Stimulated activated CD8-positive, alpha-beta memory T cell treated with anti-CD3 and anti-CD28 coated beads, Interleukin-4, amount 100 ng/mL, for 24 hours (primary cell): Measurements from ENCODE around the gene DSTN.
"Not testable (repeated sequence)": the region's sequence is repeated elsewhere in the genome, so short reads cannot be mapped to it uniquely, and the experiment has no call there.

Source experiments
- DNase-seq: peaks from one replicate; pipeline ENCODE4 v3.0.0-alpha.2; 2020; ENCODE audit warnings: low read depth

DSTN gene

DNA sequence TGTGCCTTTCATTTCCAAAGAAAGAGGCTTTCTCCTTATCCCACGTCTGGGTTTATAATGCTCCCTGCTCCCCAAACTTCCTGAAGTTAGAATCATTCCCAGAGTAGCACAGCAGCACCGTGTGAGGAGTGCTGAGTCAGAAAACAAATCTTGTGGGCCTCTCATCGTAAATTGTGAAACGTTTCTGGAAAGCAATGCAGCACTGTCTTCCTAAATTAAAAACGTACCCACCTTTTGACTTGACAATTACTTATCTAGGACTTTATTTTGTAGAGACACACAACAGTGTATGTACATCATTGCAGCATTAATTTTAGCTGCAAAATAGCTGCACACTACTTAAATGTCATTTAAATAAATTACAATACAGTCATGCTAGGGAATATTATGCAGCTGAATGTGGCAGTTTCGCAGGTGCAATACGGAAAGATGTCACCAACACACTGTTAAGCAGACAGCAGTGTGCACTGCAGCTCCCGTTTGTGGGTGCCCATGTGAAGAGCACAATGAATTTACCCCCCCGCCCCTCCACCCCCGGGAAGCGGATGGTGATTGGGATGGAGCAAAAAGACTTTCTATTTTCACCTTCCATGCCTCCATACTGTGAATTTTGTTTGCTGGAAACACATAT, 81.4 kb downstream of the DSTN start:
- DNase-seq = no peak

DNA sequence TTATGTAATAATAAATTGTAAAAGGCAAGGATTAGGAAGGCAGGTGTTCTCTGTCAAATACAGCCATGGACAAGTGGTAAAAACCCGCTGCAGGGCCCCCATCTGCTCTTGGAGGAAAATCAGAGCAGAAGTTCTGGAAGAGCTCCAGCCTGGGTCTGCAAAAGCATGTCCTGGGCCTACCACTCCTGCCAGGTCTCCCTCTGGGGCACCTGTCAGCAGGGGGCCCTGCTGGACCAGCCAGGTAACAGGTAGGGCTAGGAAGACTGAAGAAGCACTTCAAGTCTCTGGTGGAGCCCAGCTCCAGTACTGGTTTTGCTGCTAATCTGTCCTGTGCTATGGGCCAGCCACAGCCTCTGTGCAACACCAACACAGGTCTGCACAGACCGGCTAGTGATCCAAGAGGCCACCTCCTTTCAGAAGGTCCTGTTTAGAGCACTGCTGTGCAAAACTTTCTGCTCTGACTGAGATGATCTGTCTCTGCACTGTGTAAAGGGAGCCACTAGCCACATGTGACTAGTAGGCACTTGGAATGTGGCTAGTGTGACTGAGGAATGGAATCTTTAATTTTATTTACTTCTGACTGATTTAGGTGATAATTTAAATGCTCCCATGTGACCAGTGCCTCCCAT, 82.0 kb downstream of the DSTN start:
- no peak for DNase-seq

DNA sequence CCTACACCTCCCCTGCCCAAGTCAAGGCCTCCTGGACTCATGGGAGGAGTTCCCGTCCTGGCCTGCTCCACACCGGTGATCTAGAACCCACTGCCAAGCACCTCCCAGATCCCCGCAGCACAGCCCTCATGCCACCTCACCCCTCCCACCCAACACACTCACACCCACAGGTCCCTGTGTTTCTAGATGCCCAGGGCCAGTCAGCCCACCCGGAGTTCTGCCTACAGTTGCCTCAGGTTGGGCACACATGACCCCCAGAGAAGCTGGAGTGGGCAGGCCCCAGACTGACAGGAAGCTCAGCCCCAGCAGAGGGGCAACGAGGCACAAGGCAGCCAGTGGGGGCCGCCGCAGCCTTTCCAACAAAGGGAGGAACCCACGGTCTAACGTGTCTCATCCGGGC, 82.5 kb downstream of the DSTN start:
- DNase-seq = no peak

DNA sequence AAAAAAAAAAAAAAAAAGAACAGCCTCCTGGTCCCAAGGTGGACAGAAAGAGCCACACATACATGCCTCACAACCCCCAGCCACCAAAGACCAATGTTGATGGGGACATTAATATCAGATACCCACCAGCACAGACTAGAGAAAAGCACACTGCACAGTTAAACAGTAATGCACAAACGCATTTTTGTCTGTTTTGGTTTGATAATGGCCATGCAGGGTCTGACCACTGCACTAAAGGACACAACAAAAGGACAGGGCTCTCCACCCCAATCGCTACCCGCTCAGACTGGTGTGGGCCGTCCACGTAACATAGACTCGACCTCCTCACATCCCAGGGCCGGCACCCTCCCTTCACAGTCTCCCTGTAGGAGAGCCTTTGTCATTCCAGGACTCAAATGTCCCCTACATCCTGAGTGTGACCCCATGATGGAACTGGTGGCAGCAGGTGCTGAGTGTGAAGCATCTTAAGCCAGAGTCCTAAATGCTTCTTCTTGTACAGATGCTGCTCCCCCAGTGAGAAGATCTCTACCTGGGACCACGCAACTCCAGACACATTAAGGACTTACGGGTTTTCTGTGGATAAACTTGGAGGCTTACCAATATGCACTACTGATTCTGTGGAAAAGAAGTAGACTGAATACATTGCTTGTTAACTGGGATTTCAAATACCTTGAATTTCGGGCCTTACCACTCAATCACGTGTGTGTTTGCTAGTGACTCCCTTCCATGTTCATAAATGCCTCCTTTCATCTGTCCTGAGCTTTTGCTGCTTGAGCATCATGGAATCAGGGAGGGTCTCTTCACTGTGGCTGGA, 84.2 kb downstream of the DSTN start:
- DNase-seq = no peak

DNA sequence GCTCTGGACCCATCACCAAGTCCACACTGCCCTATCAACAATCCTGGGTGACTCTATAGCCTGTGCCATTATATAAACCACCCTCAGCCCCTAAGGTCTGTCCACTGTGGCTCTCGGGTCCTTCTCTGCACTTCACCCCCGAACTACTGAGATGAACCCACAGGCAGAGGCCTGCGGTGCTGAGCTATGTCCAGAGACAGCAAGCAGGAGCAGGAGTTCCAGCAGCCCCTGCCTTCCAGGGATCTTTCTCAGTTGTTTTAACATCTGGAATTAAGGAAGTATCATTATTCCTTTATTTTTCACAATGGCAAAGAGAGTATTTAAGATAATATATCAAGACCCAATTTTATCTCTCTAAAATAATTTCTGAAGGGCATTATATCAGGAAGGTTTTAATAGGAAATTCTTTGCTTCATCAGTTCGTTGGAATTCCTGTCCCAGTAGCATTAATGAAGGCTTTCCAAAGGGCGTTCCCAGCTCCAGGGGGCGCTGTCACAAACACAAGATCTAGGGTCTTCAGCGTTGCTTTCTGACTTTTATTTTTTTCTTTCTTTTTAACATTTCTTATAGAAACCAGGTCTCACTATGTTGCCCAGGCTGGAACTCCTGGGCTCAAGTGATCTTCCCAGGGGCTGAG, 84.9 kb downstream of the DSTN start:
- no peak for DNase-seq

DNA sequence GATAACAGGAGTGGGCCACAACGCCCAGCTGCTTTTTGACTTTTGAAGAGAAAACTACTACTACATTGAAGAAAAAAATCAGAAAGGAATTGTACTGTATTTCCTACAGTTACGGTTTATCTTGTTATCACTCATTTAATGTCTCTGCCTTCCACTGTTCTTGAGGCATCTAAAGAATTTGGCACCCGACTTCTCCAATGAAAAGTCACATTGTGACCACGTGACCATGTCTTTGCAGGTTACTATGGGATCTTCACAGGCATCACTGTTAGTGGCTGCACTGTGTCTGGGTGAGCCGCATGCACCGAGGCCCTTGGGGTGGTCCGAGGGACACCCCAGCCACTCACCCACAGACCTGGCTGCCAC, 85.4 kb downstream of the DSTN start:
- no peak for DNase-seq

DNA sequence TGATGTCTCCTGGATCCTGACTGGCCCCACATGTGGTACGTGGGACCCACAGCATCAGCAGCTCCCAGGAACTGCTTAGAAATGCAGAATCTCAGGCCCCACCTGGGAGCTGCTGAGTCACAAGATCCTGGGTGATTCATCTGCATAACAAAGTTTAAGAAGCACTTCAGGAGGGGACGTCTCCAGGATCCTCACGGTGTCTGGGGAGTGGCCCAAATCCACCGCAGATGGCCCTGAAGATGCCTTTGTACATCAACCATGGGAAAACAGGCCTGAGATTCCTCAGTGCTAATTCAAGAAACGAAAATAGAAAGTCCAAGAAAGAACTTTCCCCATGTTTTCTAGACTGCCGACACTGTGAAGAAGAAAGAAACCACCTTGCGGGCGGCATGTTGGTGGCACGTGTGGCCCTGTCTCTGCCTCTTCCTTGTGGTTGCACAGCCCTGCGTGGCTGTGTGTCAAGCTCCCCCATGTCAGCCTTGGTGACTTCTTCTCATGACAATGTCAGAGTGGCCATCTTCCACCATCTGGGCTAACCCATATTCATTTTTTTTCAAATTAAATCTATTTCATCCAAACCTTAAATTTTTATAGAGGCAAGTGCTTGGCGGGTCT, 86.1 kb downstream of the DSTN start:
- no peak for DNase-seq

DNA sequence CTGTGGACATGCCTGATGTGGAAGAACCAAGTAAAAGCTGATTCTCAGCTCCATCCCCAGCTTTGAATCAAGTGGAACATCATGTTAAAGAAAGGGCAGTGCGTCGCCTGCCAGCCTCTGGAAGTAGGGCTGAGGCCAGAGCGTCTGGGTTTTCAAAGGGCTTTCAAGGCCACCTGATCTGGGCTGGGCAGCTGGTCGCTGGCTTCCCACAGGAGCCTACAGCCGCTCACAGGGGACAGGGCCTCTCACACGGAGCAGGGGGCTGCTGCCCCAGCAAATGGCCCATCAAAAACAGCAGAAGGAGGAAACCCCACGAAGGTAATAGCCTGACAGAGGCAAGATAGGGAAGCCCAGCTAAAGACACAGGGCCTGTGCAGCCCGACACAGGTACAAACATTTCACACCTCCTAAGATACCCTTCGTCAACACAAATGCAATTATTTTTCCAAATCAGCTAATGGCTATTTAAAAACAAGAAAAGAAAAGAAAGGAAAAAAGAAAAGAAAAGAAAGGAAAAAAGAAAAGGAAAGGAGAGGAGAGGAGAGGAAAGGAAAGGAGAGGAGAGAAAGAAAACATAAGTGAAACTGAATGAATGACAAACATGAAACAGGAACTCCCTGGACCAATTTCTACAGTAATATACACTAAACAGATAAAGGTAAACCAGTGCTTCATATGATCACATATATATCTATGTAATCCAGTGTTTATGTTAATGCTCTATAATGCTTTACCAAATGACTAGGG, 87.4 kb downstream of the DSTN start:
- DNase-seq = no peak

DNA sequence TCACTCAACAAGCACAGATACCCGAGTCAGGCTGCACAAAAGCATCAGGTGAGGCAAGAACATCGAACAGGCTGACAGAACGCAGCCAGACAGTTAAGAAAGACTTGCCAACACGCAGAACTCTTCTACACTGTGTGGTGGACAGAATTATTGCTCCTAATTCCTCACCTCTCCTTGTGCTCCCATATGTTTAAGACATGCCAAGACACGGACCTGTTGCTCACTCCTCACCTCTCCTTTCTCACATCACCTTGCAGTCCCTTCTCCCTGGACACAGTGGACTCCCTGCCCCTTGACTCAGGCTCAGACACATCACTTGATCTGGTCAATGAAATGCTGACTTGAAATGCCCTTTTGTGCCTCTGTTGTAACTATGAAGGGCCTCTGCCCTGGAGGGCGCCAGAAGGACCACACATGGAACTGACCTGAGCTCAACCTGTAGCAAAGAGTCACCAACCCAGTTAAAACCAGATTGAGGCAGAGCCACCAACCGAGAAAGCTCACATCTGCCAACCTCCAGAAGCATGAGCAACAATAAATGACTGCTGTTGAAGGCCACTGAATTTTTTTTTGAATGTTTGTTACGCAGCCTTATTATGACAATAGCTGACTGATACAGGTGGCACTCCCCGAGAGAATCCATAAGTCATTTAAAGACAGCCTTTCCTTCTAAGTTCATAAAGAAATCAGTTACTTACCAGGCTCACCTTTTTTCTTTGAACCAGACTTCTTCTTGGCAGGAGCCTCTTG, 88.2 kb downstream of the DSTN start:
- DNase-seq = no peak

DNA sequence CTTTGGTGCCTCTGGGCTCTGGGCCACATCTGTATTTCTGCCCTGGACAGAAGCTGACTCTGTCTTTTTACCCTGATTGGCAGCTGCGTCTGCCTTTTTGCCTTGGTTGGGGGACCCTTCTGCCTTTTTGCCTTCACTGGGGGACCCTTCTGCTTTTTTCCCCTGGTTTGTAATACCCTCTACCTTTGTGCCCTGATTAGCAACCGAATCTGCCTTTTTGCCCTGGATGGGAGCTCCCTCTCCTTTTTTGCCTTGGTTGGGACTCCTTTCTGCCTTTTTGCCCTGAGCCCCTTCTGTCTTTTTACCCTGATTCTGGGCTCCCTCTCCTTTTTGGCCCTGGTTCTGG, 88.7 kb downstream of the DSTN start:
- no peak for DNase-seq

DNA sequence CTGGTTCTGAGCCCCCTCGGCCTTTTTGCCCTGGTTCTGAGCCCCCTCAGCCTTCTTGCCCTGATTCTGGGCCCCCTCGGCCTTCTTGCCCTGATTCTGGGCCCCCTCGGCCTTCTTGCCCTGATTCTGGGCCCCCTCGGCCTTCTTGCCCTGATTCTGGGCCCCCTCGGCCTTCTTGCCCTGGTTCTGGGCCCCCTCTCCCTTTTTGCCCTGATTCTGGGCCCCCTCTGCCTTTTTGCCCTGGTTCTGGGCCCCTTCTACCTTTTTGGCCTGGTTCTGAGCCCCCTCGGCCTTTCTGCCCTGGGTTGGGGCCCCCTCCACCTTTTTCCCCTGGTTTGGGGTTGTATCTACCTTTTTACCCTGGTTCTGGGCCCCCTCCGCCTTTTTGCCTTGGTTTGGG, 89.5 kb downstream of the DSTN start:
- not testable (repeated sequence) for DNase-seq
